Right lobe of liver (tissue), 4 donors: Measurements from ENCODE around the gene DNAH8.

ENCODE experiments used
- CTCF ChIP-seq, 4 donors: fragments of 200-600 bp in 3 of 4; fragments of 450-650 bp in 1 of 4; IDR thresholded peaks; one replicate each; pipeline versions ENCODE4 v1.5.1 to v1.8.0; 2016 to 2022; ENCODE audit warnings: antibody characterized with exemption in 4 of 4, mild to moderate bottlenecking in 2 of 4
- POLR2A ChIP-seq: fragments of 450-650 bp; IDR thresholded peaks from one replicate; pipeline ENCODE4 v1.6.1; 2017; ENCODE audit warnings: antibody characterized with exemption, mild to moderate bottlenecking
- donor health status: DM: no; HTN: no; CAD: no.
- donor health status: DM: no; HTN: no; CAD: no.
- donor health status: DM: no; HTN: yes; CAD: no.

GRCh38 chr6:38739532-38739931 lies 24.4 kb downstream of the DNAH8 start:
- TF ChIP-seq POLR2A: no peak
- TF ChIP-seq CTCF (IDR thresholded peaks at IDR 0.05): peak; percentile 20 to 39 (median 38)
